AG09309 (cell line): ENCODE results near the gene PPP1R9B.
A peak's percentile ranks its signal among the peaks of the same experiment; 100 is the strongest.

Experiments used
- DNase-seq: peaks from one replicate; pipeline ENCODE4 v3.0.0-alpha.2; 2010; ENCODE audit warnings: low read depth
- H3K4me3 ChIP-seq: 2 replicates; pipeline ENCODE4 v1.5.1; 2011; ENCODE audit warnings: mild to moderate bottlenecking, low read depth, low read length, moderate library complexity; ENCODE audit not compliant: control insufficient read depth
- CTCF ChIP-seq: IDR thresholded peaks from 2 replicates; pipeline ENCODE4 v1.5.1; 2011; ENCODE audit warnings: mild to moderate bottlenecking, low read depth, low read length, inconsistent platforms; ENCODE audit not compliant: insufficient read depth, control insufficient read depth; ENCODE audit errors: missing control alignments

PPP1R9B gene

GRCh38 chr17:50146230-50146926, 4.1 kb downstream of the PPP1R9B start:
- H3K4me3 ChIP-seq, result peak overlapping the region; percentile 60
- TF ChIP-seq CTCF, result peak; percentile 10
- DNase-seq, result no peak

- no peak for TF ChIP-seq CTCF
- DNase-seq, result no peak
- H3K4me3 ChIP-seq, result no peak overlapping the region
Observed at GRCh38 chr17:50145532-50146229, 4.8 kb downstream of the PPP1R9B start.

- no peak for TF ChIP-seq CTCF
- DNase-seq, result no peak
- no peak overlapping the region for H3K4me3 ChIP-seq
Observed at GRCh38 chr17:50144845-50145531, 5.5 kb downstream of the PPP1R9B start.

- no peak overlapping the region for H3K4me3 ChIP-seq
- no peak for DNase-seq
- TF ChIP-seq CTCF, result no peak
Observed at GRCh38 chr17:50144355-50144754, 6.1 kb downstream of the PPP1R9B start.

- no peak overlapping the region for H3K4me3 ChIP-seq
- TF ChIP-seq CTCF, result no peak
- DNase-seq, result no peak
Observed at GRCh38 chr17:50143461-50144176, 6.9 kb downstream of the PPP1R9B start.

- DNase-seq, result no peak
- no peak overlapping the region for H3K4me3 ChIP-seq
- no peak for TF ChIP-seq CTCF
Observed at GRCh38 chr17:50141745-50142110, 8.7 kb downstream of the PPP1R9B start.
